AG20443 (cell line): ENCODE results near the gene TNFRSF12A.
"Not testable (repeated sequence)": the region's sequence is repeated elsewhere in the genome, so short reads cannot be mapped to it uniquely, and the experiment has no call there.

Experiments
- DNase-seq: peaks from one replicate; pipeline ENCODE4 v3.0.0; 2012; ENCODE audit warnings: low spot score, mixed read lengths

TNFRSF12A gene

GRCh38 chr16:3065742-3066439 is 45.7 kb downstream of the TNFRSF12A start:
- peak; percentile 20 for DNase-seq

DNA sequence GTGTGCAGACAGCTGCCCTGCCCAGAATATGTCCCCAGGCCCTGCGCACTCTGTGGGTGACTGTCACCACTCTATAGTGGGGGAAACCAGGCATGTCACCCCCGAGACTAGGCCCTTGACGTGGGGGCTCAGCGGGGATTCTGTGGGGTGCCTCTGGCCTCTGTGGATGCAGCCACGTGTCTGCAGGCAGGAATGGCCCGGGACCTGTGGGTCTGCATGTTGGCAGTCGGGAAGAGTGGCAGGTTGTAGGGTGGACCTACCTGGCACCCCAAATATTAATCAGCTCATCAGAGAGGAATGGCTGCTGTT is 46.2 kb downstream of the TNFRSF12A start:
- DNase-seq, result no peak

GRCh38 chr16:3068487-3068886 is 48.3 kb downstream of the TNFRSF12A start:
- peak; percentile 3 for DNase-seq

DNA sequence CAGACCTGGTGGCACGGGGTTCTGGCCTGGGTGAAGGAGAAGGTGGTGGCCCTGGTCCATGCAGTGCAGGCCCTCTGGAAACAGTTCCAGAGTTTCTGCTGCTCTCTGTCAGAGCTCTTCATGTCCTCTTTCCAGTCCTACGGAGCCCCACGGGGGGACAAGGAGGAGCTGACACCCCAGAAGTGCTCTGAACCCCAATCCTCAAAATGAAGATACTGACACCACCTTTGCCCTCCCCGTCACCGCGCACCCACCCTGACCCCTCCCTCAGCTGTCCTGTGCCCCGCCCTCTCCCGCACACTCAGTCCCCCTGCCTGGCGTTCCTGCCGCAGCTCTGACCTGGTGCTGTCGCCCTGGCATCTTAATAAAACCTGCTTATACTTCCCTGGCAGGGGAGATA is 49.0 kb downstream of the TNFRSF12A start:
- not testable (repeated sequence) for DNase-seq

GRCh38 chr16:3070608-3071111 is 50.5 kb downstream of the TNFRSF12A start:
- no peak for DNase-seq

GRCh38 chr16:3071655-3072054 is 51.5 kb downstream of the TNFRSF12A start:
- DNase-seq, result no peak
